GM12878 (cell line): ENCODE results near the gene IL3RA. TPM values are rescaled to one million over a fixed set of nuclear protein-coding genes. Genes with fewer than 3 reads are reported as not detected.

Experiments used
- BACH1 ChIP-seq: fragments of 450-650 bp; IDR thresholded peaks from 2 replicates; pipeline ENCODE4 v1.6.1; 2017; ENCODE audit warnings: mild to moderate bottlenecking, borderline replicate concordance
- BRCA1 ChIP-seq: IDR thresholded peaks from 2 replicates; pipeline ENCODE4 v1.6.1; 2011; ENCODE audit warnings: low read depth, low read length, improper control_type of control experiment
- CHD4 ChIP-seq: fragments of 200-600 bp; sonication (generic); IDR thresholded peaks from 2 replicates; pipeline ENCODE4 v1.6.1; 2016; ENCODE audit warnings: mild to moderate bottlenecking
- CREB1 ChIP-seq: IDR thresholded peaks from 2 replicates; pipeline ENCODE4 v1.6.1; 2012; ENCODE audit warnings: low read depth, mild to moderate bottlenecking, inconsistent platforms
- E4F1 ChIP-seq: fragments of 450-650 bp; IDR thresholded peaks from 2 replicates; pipeline ENCODE4 v1.6.1; 2018; ENCODE audit warnings: borderline replicate concordance, mild to moderate bottlenecking; ENCODE audit not compliant: partially characterized antibody
- EP300 ChIP-seq, 2 experiments: fragments of 150-350 bp in 1 of 2; IDR thresholded peaks; 2 replicates each; pipeline ENCODE4 v1.6.1; 2011 to 2012; ENCODE audit warnings: low read depth in 2 of 2, low read length in 2 of 2, borderline replicate concordance in 1 of 2, improper control_type of control experiment in 1 of 2, inconsistent platforms in 1 of 2; ENCODE audit not compliant: control insufficient read depth in 1 of 2
- HCFC1 ChIP-seq: fragments of 150-350 bp; IDR thresholded peaks from 2 replicates; pipeline ENCODE4 v1.6.1; 2014; ENCODE audit warnings: low read length
- HDAC2 ChIP-seq: fragments of 200-600 bp; sonication (generic); IDR thresholded peaks from 2 replicates; pipeline ENCODE4 v1.6.1; 2017
- NFXL1 ChIP-seq: fragments of 450-650 bp; IDR thresholded peaks from 2 replicates; pipeline ENCODE4 v1.6.1; 2017; ENCODE audit warnings: antibody characterized with exemption, mild to moderate bottlenecking, borderline replicate concordance
- PAX5 ChIP-seq: IDR thresholded peaks from 2 replicates; pipeline ENCODE4 v1.6.1; 2011; ENCODE audit warnings: low read depth, low read length, borderline replicate concordance
- PBX3 ChIP-seq: IDR thresholded peaks from 2 replicates; pipeline ENCODE4 v1.6.1; 2011; ENCODE audit warnings: mild to moderate bottlenecking, low read depth, low read length, moderate library complexity; ENCODE audit not compliant: insufficient replicate concordance
- PKNOX1 ChIP-seq: fragments of 450-650 bp; IDR thresholded peaks from 2 replicates; pipeline ENCODE4 v1.6.1; 2016; ENCODE audit warnings: mild to moderate bottlenecking
- POLR2AphosphoS5 ChIP-seq: IDR thresholded peaks from 2 replicates; pipeline ENCODE4 v1.6.1; 2011; ENCODE audit warnings: mild to moderate bottlenecking, low read length, inconsistent platforms
- SREBF2 ChIP-seq: IDR thresholded peaks from 2 replicates; pipeline ENCODE4 v1.6.1; 2012; ENCODE audit warnings: mild to moderate bottlenecking, low read length
- SUZ12 ChIP-seq: fragments of 200-600 bp; sonication (generic); IDR thresholded peaks from one replicate; pipeline ENCODE4 v1.6.1; 2018; ENCODE audit warnings: antibody characterized with exemption, mild to moderate bottlenecking; ENCODE audit not compliant: unreplicated experiment
- TAF1 ChIP-seq: IDR thresholded peaks from 2 replicates; pipeline ENCODE4 v1.6.1; 2011; ENCODE audit warnings: mild to moderate bottlenecking, low read depth, low read length, borderline replicate concordance
- TCF3 ChIP-seq: IDR thresholded peaks from 2 replicates; pipeline ENCODE4 v1.6.1; 2012; ENCODE audit warnings: low read depth, mild to moderate bottlenecking, low read length, borderline replicate concordance; ENCODE audit not compliant: insufficient read depth
- ZNF24 ChIP-seq: fragments of 450-650 bp; IDR thresholded peaks from 2 replicates; pipeline ENCODE4 v1.6.1; 2017; ENCODE audit warnings: antibody characterized with exemption, mild to moderate bottlenecking
- polyA plus RNA-seq, 11 experiments: library from polyadenylated mRNA; depleted of rRNA in 4 of 11; unstranded in 6 of 11; stranded (reverse) in 5 of 11; fragments of >200 nt; fragmentation: Nextera tagmentation in 4 of 11; fragmentation: Illumina TruSeq in 1 of 11; extraction: Ambion mirVana in 4 of 11; extraction: Trizol in 1 of 11; gene quantifications; 1 replicate in 1 of 11; 2 replicates in 10 of 11; pipeline versions ENCODE4 v1.2.1 to v1.2.3, GENCODE V29; 2011 to 2016; ENCODE audit warnings: inconsistent platforms in 2 of 11, missing spikeins in 2 of 11, low read depth in 1 of 11
- total RNA-seq, 4 experiments: library from RNA; depleted of rRNA in 3 of 4; stranded (reverse); fragments of >200 nt in 3 of 4; fragmentation: Illumina TruSeq in 1 of 4; extraction: Trizol in 1 of 4; gene quantifications; 2 replicates each; pipeline versions ENCODE4 v1.2.1 to v1.2.3, GENCODE V29; 2013 to 2021
- TF ChIP-seq, protein P1 (sequence below): fragments of 450-650 bp; IDR thresholded peaks from 2 replicates; pipeline ENCODE4 v1.6.1; 2017; ENCODE audit warnings: mild to moderate bottlenecking, moderate library complexity
- TF ChIP-seq, protein P2 (sequence below): IDR thresholded peaks from 2 replicates; pipeline ENCODE4 v1.6.1; 2012; ENCODE audit warnings: low read length, inconsistent platforms

Gene IL3RA
- total and polyA plus RNA-seq, 10 of the 15 experiments (the other 5 are each of a cell fraction or from before 2014, with no cell fraction given): 2.1 to 31.1 (median 17.9) TPM

DNA sequence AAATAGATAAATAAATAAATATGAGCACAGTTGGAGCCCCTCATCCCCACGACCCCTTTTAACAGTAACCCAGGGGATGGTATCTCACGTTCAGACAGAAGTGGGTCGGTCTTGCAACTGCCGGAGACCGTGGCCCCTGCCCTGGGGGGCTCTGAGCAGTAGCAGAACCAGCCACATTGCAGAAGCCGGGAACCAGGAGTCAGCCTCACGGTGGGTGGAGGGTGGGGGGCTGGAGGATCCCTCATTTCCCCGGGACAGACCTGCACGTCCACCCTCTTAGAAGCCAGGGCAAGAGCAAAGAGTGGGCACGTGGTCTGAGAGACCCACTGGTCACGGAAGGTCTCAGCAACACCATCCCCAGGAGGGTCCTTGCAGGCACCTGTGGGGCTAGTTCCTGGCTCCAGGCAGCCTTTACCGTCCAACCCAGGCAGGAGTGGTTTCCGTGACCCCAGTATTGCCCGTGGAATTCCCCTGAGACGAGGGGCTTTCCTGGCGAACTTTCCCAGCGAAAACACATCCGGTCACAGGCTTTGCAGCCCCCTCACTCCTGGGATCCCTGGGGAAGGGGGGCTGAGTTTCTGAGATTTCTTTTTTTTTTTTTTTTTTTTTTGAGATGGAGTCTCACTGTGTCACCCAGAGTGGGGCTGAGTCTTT lies 8.8 kb upstream of the IL3RA start (continued):
- TF ChIP-seq E4F1 (no peak), PBX3 (no peak), CREB1 (no peak), ZNF24 (no peak), HCFC1 (no peak), TAF1 (no peak), EP300 (IDR thresholded peaks at IDR 0.05; ENCODE audit: borderline replicate concordance in 1 of 2, control insufficient read depth in 1 of 2, low read depth in 2 of 2, low read length in 2 of 2) (peak; percentile 53 to 72), CHD4 (no peak), POLR2AphosphoS5 (peak; percentile 50; the same call in 1 of the 2 replicates), SUZ12 (no peak), BRCA1 (no peak), PKNOX1 (no peak), BACH1 (0 out of 2 replicates have a peak, but pooled peaks have one; percentile 36), HDAC2 (no peak), NFXL1 (no peak), PAX5 (peak; percentile 80; the same call in 1 of the 2 replicates), SREBF2 (no peak), TCF3 (no peak; the same call in 1 of the 2 replicates)
- TF ChIP-seq, protein P1, sequence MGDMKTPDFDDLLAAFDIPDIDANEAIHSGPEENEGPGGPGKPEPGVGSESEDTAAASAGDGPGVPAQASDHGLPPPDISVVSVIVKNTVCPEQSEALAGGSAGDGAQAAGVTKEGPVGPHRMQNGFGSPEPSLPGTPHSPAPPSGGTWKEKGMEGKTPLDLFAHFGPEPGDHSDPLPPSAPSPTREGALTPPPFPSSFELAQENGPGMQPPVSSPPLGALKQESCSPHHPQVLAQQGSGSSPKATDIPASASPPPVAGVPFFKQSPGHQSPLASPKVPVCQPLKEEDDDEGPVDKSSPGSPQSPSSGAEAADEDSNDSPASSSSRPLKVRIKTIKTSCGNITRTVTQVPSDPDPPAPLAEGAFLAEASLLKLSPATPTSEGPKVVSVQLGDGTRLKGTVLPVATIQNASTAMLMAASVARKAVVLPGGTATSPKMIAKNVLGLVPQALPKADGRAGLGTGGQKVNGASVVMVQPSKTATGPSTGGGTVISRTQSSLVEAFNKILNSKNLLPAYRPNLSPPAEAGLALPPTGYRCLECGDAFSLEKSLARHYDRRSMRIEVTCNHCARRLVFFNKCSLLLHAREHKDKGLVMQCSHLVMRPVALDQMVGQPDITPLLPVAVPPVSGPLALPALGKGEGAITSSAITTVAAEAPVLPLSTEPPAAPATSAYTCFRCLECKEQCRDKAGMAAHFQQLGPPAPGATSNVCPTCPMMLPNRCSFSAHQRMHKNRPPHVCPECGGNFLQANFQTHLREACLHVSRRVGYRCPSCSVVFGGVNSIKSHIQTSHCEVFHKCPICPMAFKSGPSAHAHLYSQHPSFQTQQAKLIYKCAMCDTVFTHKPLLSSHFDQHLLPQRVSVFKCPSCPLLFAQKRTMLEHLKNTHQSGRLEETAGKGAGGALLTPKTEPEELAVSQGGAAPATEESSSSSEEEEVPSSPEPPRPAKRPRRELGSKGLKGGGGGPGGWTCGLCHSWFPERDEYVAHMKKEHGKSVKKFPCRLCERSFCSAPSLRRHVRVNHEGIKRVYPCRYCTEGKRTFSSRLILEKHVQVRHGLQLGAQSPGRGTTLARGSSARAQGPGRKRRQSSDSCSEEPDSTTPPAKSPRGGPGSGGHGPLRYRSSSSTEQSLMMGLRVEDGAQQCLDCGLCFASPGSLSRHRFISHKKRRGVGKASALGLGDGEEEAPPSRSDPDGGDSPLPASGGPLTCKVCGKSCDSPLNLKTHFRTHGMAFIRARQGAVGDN: peak; percentile 63
- TF ChIP-seq, protein P2, sequence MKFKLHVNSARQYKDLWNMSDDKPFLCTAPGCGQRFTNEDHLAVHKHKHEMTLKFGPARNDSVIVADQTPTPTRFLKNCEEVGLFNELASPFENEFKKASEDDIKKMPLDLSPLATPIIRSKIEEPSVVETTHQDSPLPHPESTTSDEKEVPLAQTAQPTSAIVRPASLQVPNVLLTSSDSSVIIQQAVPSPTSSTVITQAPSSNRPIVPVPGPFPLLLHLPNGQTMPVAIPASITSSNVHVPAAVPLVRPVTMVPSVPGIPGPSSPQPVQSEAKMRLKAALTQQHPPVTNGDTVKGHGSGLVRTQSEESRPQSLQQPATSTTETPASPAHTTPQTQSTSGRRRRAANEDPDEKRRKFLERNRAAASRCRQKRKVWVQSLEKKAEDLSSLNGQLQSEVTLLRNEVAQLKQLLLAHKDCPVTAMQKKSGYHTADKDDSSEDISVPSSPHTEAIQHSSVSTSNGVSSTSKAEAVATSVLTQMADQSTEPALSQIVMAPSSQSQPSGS: peak; percentile 72
